ENCODE data around the gene KDM4B.

GRCh38 chr19:5116292-5116691 lies 147.4 kb downstream of the KDM4B start:
- no peak for TF ChIP-seq PKNOX1 (IDR thresholded peaks at IDR 0.05)
- TF ChIP-seq FOXK2 (IDR thresholded peaks at IDR 0.05): no peak
- TF ChIP-seq NFRKB (IDR thresholded peaks at IDR 0.05): no peak
- no peak for TF ChIP-seq TARDBP (IDR thresholded peaks at IDR 0.05)
- TF ChIP-seq FOXM1 (IDR thresholded peaks at IDR 0.05; ENCODE audit: borderline replicate concordance): no peak
- TF ChIP-seq ZNF384 (IDR thresholded peaks at IDR 0.05): no peak
- no peak for TF ChIP-seq ARNT (IDR thresholded peaks at IDR 0.05)
- TF ChIP-seq SP1 (IDR thresholded peaks at IDR 0.05): no peak
- no peak for TF ChIP-seq HDGF (IDR thresholded peaks at IDR 0.05; ENCODE audit: borderline replicate concordance)
- TF ChIP-seq L3MBTL2 (conservative IDR thresholded peaks at IDR 0.05): no peak
- TF ChIP-seq SUZ12 (IDR thresholded peaks at IDR 0.05): no peak
- no peak for TF ChIP-seq FOXA1 (IDR thresholded peaks at IDR 0.05)
